ENCODE data around the gene TTLL9. TPM values are rescaled to one million over a fixed set of nuclear protein-coding genes. Genes with fewer than 3 reads are reported as not detected.

The TTLL9 gene
- total RNA-seq, 1 experiment from 2014 or later = not detected

DNA sequence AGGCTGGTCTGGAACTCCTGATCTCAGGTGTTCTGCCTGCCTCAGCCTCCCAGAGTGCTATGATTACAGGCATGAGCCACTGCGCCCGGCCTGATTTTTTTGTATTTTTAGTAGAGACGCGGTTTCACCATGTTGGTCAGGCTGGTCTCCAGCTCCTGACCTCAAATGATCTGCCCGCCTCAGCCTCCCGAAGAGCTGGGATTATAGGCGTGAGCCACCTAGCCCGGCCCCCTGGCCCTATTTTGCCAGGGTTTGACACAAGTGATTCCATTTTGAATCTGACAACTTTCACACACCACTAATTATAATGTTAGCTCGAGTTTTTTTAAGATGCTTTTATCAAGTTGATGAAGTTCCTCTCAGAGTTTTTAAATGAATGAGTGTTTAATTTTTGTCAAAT, 25.6 kb downstream of the TTLL9 start:
- no peak for DNase-seq (ENCODE audit: low spot score)
- ChIA-PET CTCF (no interaction called here), POLR2A (ENCODE audit: low non-redundant PET) (no interaction called here)
- no peak overlapping the region for H3K4me3 ChIP-seq (ENCODE audit: low read depth, low read length, poor library complexity, severe bottlenecking)
- H3K36me3 ChIP-seq (ENCODE audit: insufficient read depth, low read length, poor library complexity, severe bottlenecking) = no peaks in the 10 kb centered on the region
- no peak for TF ChIP-seq EZH2 (IDR thresholded peaks at IDR 0.05; ENCODE audit: borderline replicate concordance, low read depth, low read length, poor library complexity, severe bottlenecking)
- TF ChIP-seq, protein P1, sequence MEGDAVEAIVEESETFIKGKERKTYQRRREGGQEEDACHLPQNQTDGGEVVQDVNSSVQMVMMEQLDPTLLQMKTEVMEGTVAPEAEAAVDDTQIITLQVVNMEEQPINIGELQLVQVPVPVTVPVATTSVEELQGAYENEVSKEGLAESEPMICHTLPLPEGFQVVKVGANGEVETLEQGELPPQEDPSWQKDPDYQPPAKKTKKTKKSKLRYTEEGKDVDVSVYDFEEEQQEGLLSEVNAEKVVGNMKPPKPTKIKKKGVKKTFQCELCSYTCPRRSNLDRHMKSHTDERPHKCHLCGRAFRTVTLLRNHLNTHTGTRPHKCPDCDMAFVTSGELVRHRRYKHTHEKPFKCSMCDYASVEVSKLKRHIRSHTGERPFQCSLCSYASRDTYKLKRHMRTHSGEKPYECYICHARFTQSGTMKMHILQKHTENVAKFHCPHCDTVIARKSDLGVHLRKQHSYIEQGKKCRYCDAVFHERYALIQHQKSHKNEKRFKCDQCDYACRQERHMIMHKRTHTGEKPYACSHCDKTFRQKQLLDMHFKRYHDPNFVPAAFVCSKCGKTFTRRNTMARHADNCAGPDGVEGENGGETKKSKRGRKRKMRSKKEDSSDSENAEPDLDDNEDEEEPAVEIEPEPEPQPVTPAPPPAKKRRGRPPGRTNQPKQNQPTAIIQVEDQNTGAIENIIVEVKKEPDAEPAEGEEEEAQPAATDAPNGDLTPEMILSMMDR (conservative IDR thresholded peaks at IDR 0.05; ENCODE audit: low read depth, low read length) = no peak
- no peaks in the 10 kb centered on the region for H3K4me1 ChIP-seq (ENCODE audit: insufficient read depth, low read length, poor library complexity, severe bottlenecking)
- BruUV-seq (replicated peaks) = no TSS peak
- H3K27ac ChIP-seq (ENCODE audit: low read depth, low read length, poor library complexity, severe bottlenecking) = no peak overlapping the region
- no peaks in the 10 kb centered on the region for H3K27me3 ChIP-seq (replicated peaks; ENCODE audit: insufficient read depth, low read depth, low read length, poor library complexity)
- intact Hi-C loops (cut with micrococcal nuclease; ENCODE audit: unreplicated experiment) = no loop called here
- H3K9me3 ChIP-seq (ENCODE audit: low read depth, low read length, poor library complexity, severe bottlenecking) = no peaks in the 10 kb centered on the region

DNA sequence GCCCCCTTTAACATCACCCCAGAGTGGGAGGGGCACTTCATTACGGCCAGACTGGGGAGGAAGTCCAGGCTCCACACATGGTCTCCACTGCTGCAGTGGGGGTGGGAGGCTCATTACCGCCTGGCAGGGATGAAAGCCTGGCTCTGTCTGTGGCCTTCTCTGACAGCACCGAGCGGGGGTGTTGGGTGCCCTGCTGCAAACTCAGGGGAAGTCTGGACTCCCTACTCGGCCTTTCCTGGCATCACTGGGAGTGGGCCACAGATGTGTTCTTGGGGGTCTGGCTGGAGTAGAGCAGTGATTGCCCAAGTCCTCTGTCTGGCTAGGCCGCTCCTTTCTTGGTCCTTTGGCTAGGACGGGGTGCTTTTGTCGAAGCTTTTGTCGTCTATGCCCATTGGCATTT, 27.1 kb downstream of the TTLL9 start:
- H3K4me1 ChIP-seq (ENCODE audit: insufficient read depth, low read length, poor library complexity, severe bottlenecking) = no peaks in the 10 kb centered on the region
- CTCF ChIA-PET = no interaction called here
- no peak for TF ChIP-seq EZH2 (IDR thresholded peaks at IDR 0.05; ENCODE audit: borderline replicate concordance, low read depth, low read length, poor library complexity, severe bottlenecking)
- TF ChIP-seq, protein P1 (conservative IDR thresholded peaks at IDR 0.05; ENCODE audit: low read depth, low read length) = no peak
- no peaks in the 10 kb centered on the region for H3K36me3 ChIP-seq (ENCODE audit: insufficient read depth, low read length, poor library complexity, severe bottlenecking)
- DNase-seq (ENCODE audit: low spot score) = no peak
- POLR2A ChIA-PET (ENCODE audit: low non-redundant PET) = no interaction called here
- no TSS peak for BruUV-seq (replicated peaks)
- no peak overlapping the region for H3K27ac ChIP-seq (ENCODE audit: low read depth, low read length, poor library complexity, severe bottlenecking)
- H3K4me3 ChIP-seq (ENCODE audit: low read depth, low read length, poor library complexity, severe bottlenecking) = no peak overlapping the region
- H3K27me3 ChIP-seq (replicated peaks; ENCODE audit: insufficient read depth, low read depth, low read length, poor library complexity) = no peaks in the 10 kb centered on the region
- no peaks in the 10 kb centered on the region for H3K9me3 ChIP-seq (ENCODE audit: low read depth, low read length, poor library complexity, severe bottlenecking)
- intact Hi-C loops (cut with micrococcal nuclease; ENCODE audit: unreplicated experiment) = no loop called here

DNA sequence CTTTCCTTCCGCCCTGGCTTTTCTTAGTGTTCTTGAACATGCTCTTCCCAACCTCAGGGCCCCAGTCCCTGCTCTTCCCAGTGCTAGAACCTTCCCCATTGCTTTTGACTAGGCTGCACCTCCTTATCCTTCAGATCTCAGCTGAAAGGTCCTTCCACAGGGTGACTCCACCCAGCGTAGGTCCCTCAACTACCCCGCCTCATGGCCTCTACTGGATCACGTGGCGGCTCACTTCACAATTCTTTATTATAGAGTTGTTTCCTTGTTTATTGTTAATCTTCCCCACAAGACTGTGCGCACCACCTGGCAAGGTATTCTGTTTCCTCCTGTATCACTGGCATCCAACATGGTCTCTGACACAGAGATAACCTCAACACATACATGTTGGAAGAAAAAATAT, 31.2 kb downstream of the TTLL9 start:
- Histone ChIP-seq H3K27ac (ENCODE audit: low read depth, low read length, poor library complexity, severe bottlenecking) (no peak overlapping the region), H3K27me3 (replicated peaks; ENCODE audit: insufficient read depth, low read depth, low read length, poor library complexity) (no peaks in the 10 kb centered on the region), H3K36me3 (ENCODE audit: insufficient read depth, low read length, poor library complexity, severe bottlenecking) (no peaks in the 10 kb centered on the region), H3K4me1 (ENCODE audit: insufficient read depth, low read length, poor library complexity, severe bottlenecking) (no peaks in the 10 kb centered on the region), H3K9me3 (ENCODE audit: low read depth, low read length, poor library complexity, severe bottlenecking) (no peaks in the 10 kb centered on the region), H3K4me3 (ENCODE audit: low read depth, low read length, poor library complexity, severe bottlenecking) (no peak overlapping the region)
- no peak for TF ChIP-seq EZH2 (IDR thresholded peaks at IDR 0.05; ENCODE audit: borderline replicate concordance, low read depth, low read length, poor library complexity, severe bottlenecking)
- TF ChIP-seq, protein P1 (conservative IDR thresholded peaks at IDR 0.05; ENCODE audit: low read depth, low read length) = no peak
- no peak for DNase-seq (ENCODE audit: low spot score)
- intact Hi-C loops (cut with micrococcal nuclease; ENCODE audit: unreplicated experiment) = no loop called here
- ChIA-PET POLR2A (ENCODE audit: low non-redundant PET) (no interaction called here), CTCF (no interaction called here)
- BruUV-seq (replicated peaks) = no TSS peak
